ENCODE measurements around the gene TDP2. TPM values are rescaled to one million over a fixed set of nuclear protein-coding genes. Genes with fewer than 3 reads are reported as not detected.

TDP2 gene
- total RNA-seq, 1 donor: 22.9 TPM

DNA sequence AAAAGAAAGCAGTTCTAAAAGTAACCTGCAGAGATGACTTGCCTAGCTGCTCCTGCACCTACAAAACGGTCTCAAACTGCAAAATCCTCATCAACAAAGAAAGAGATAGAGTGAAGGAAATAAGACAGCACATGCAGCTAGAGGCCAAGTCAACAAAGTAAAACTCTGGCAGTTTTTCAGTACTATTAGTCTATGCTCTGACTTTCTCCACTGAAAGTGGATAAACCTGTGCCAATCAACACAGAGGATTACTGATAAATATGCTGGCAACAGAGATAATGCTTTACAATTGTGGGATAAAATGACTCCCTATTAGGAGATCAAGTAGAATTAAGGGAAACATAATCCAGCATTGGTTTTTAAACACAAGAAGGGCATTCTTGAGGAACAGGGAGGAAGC is 34.1 kb downstream of the TDP2 start:
- no peak for DNase-seq (ENCODE audit: low read depth)
- TF ChIP-seq, protein P1, sequence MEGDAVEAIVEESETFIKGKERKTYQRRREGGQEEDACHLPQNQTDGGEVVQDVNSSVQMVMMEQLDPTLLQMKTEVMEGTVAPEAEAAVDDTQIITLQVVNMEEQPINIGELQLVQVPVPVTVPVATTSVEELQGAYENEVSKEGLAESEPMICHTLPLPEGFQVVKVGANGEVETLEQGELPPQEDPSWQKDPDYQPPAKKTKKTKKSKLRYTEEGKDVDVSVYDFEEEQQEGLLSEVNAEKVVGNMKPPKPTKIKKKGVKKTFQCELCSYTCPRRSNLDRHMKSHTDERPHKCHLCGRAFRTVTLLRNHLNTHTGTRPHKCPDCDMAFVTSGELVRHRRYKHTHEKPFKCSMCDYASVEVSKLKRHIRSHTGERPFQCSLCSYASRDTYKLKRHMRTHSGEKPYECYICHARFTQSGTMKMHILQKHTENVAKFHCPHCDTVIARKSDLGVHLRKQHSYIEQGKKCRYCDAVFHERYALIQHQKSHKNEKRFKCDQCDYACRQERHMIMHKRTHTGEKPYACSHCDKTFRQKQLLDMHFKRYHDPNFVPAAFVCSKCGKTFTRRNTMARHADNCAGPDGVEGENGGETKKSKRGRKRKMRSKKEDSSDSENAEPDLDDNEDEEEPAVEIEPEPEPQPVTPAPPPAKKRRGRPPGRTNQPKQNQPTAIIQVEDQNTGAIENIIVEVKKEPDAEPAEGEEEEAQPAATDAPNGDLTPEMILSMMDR (IDR thresholded peaks at IDR 0.05; ENCODE audit: insufficient read depth, low read depth, low read length): no peak
- no peak overlapping the region for H3K4me3 ChIP-seq (ENCODE audit: low read depth, low read length)

DNA sequence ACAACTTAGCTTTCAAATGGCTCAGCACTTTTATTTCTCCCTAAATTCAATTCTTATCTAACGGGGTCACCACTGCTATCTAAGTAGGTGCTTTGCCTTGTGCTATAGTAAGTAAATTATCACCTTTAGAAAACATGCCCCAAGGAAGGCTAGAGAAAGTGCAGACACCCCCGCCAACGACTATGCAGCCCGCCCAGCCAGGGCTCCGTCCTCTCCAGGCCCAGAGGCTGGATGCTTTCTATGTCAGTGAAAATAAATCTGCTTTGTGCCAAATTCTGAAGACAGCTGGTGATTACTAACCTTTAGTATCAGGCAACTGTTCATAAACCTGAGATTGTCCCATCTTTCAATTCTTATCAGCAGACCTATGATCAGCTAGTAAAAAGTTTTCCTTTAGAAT is 35.0 kb downstream of the TDP2 start:
- no peak overlapping the region for H3K4me3 ChIP-seq (ENCODE audit: low read depth, low read length)
- TF ChIP-seq, protein P1 (IDR thresholded peaks at IDR 0.05; ENCODE audit: insufficient read depth, low read depth, low read length): no peak
- DNase-seq (ENCODE audit: low read depth): no peak

DNA sequence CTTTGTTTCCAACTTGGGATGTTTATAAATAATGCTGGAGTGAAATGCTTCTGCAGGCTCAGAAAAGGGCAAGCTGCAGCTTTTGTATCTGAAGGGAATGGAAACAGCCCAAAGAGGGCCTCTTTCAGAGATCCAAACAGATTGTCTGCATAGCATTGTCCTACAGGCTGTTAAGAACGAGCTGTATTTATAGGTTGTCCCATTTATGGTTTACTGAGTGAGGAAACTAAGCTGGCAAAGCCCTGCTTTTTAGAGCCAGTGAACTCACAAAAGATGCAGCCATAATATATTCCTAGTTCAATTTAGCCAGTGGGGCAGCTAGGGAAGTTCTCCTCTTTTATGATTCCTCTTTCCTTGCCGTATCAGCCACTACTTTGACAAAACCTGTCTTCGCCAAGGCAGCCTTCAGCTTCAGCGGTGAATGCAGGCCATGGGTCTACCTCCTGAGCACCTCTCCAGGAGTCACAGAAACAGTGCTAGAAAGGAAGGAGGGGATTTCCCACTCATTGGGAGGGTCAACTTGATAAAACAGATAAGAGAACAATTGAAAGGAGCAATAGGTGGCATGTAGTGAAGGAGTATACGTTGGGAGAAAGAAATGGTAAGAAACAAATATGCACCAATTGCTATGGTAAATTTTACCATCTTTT is 35.7 kb downstream of the TDP2 start:
- TF ChIP-seq, protein P1 (IDR thresholded peaks at IDR 0.05; ENCODE audit: insufficient read depth, low read depth, low read length): no peak
- H3K4me3 ChIP-seq (ENCODE audit: low read depth, low read length): no peak overlapping the region
- DNase-seq (ENCODE audit: low read depth): no peak

DNA sequence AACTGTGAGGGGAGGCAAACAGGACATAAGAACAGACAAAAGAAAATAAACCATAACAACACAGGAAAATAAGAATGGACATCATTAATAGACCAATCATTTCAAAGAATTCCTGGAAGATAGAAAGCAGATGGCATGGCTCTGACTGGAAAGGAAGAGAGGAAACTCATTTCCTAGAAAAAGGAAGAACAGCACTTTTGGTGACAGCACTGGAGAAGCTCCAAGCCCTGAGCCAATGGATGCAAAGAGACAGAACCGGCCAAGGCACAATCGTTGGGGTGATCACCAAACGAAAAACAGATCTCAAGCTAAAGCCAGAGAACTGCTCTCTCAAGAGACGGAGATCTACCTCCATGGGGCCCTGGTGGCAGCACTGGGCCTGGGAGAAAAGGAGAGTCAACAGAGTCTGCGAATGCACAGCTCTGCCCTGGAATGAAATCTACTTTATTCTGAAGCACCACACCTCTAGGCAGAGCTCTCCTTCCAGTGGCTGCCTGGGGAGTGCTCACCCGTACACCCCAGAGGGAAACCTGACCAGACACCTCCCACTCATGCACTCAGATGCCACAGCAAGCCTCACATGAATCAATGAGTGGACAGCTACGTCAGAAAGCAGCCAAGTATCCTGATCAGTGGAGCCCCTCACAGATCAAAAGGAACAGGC is 44.9 kb downstream of the TDP2 start:
- H3K4me3 ChIP-seq (ENCODE audit: low read depth, low read length): no peak overlapping the region
- TF ChIP-seq, protein P1 (IDR thresholded peaks at IDR 0.05; ENCODE audit: insufficient read depth, low read depth, low read length): no peak
- DNase-seq (ENCODE audit: low read depth): no peak

DNA sequence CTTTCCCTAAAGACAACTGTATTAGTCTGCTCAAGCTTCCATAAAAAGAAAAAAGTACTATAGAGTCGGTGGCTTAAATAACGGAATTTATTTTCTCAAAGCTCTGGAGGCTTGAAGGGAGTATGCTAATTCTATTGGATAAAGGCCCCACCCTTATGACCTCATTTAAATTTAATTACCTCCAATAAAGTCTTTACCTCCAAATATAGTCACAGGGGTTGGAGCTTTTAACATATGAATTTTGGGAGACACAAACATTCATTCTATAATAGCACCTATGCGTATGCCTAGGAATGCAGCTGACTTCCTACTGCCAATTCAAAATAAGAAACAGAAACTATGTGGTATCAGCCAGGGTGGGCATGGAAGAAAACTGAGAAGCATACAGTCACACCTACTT is 46.1 kb downstream of the TDP2 start:
- no peak for DNase-seq (ENCODE audit: low read depth)
- no peak overlapping the region for H3K4me3 ChIP-seq (ENCODE audit: low read depth, low read length)
- TF ChIP-seq, protein P1 (IDR thresholded peaks at IDR 0.05; ENCODE audit: insufficient read depth, low read depth, low read length): no peak

DNA sequence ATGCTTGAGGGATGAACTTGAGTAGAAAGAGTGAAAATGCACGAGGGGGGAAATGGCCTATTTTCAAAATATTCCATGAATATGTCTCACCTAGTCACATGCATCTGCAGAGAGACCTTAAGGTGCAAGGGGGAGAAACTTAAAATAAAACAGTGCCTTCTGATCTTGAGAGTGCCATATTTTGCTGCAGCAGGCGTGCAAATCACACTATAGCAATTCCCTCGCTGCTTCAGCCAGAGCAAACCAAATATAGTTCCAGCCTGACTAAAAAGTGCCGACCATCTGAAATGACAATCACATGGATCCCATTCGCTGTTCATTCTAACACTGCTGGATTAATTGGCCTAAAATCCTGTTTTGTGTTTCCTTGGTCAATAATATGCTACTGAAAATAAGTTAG is 47.0 kb downstream of the TDP2 start:
- no peak for DNase-seq (ENCODE audit: low read depth)
- TF ChIP-seq, protein P1 (IDR thresholded peaks at IDR 0.05; ENCODE audit: insufficient read depth, low read depth, low read length): no peak
- no peak overlapping the region for H3K4me3 ChIP-seq (ENCODE audit: low read depth, low read length)

All from fibroblast of villous mesenchyme (primary cell).